ENCODE data around the gene SIGLEC8. TPM values are rescaled to one million over a fixed set of nuclear protein-coding genes. Genes with fewer than 3 reads are reported as not detected.
"Not testable (repeated sequence)": the region's sequence is repeated elsewhere in the genome, so short reads cannot be mapped to it uniquely, and the experiment has no call there.

Gene SIGLEC8
- total and polyA plus RNA-seq, 4 donors: 2.0 to 4.7 (median 3.7) TPM

DNA sequence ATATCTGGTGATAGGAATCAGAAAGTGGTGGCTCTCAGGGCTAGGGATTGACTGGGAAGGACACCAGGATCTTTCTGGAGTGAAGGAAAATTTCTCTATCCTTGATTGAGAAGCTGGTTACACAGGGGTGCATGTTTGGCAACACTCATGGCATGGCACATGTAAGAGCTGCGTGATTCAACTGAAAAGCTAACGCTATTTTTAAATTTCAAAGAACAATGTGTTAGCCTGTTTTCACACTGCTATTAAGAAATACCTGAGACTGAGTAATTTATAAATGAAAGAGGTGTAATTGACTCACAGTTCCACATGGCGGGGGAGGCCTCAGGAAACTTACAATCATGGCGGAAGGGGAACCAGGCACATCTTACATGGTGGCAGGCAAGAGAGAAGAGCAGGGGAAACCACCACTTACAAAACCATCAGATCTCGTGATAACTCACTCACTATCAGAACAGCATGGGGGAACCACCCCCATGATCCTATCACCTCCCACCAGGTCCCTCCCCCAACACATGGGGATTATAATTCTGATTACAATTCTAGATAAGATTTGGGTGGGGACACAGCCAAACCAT, 7.4 kb downstream of the SIGLEC8 start:
- Histone ChIP-seq H3K4me1 (ENCODE audit: control insufficient read depth, insufficient read depth, low read length) (no peaks in the 10 kb centered on the region), H3K27me3 (ENCODE audit: control insufficient read depth, insufficient read depth, low read length) (no peaks in the 10 kb centered on the region), H3K27ac (ENCODE audit: low read depth, low read length) (no peak overlapping the region), H3K4me3 (ENCODE audit: low read depth, low read length) (no peak overlapping the region), H3K36me3 (ENCODE audit: control insufficient read depth, insufficient read depth, low read length) (no peaks in the 10 kb centered on the region), H3K9me3 (ENCODE audit: control insufficient read depth, insufficient read depth, low read length) (no peaks in the 10 kb centered on the region)
- 100% methylated on average over 1 of the region's 5 CpGs for WGBS (ENCODE audit: insufficient coverage)
- no peak for DNase-seq (ENCODE audit: low read depth in 4 of 6, low spot score in 6 of 6)

DNA sequence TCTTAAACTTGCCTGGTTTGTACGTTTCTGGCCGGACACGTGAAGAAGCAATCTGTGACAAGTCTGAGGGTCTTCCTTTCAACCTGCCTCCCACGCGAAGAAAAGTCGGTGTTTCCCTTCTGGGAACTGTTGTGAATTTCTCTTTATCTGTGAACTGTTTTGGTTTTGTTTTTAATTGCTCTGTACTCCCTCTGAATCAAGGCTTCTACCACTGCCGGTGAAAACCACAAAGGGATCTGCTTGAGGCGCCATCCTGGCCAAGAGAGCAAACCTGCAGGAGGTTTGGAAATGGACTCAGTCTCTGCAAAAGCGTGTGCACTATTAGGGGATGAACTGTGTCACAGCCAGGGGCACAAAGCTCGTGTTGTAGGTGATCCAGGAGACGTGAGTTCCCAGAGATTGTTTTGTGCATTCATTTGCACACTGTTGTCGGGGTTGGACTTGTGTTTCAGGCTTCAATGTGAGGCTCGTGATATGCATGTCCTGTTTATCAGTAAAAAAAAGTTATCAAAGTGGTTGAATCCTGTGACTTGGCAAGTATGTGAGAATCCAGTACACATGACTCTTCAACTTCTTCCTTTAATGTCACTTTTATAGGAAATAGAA, 9.7 kb downstream of the SIGLEC8 start:
- Histone ChIP-seq H3K4me3 (ENCODE audit: low read depth, low read length) (no peak overlapping the region), H3K36me3 (ENCODE audit: control insufficient read depth, insufficient read depth, low read length) (no peaks in the 10 kb centered on the region), H3K27ac (ENCODE audit: low read depth, low read length) (no peak overlapping the region), H3K27me3 (ENCODE audit: control insufficient read depth, insufficient read depth, low read length) (no peaks in the 10 kb centered on the region), H3K4me1 (ENCODE audit: control insufficient read depth, insufficient read depth, low read length) (no peaks in the 10 kb centered on the region), H3K9me3 (ENCODE audit: control insufficient read depth, insufficient read depth, low read length) (no peaks in the 10 kb centered on the region)
- no peak for DNase-seq (ENCODE audit: low read depth in 4 of 6, low spot score in 6 of 6)
- 52% methylated on average over 10 of the region's 13 CpGs for WGBS (ENCODE audit: insufficient coverage)

DNA sequence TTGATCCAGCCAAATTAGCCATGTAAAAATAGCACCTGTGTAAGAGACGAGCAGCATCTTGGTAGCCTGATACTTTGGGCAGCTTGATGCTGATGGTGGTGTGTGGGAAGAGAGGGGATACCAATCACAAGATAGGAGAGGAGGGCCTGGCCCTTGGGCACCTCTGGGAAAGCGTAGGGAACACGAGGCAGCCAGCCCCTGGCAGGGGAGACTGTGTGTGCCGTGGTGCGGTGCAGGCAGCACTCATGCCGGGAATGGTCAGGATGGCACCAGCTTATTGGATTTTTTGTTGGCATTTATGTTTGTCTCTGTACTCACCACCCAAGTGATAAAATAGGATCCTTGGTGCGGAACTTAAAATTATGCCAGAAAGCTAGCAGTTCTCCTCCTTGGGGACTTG, 10.2 kb downstream of the SIGLEC8 start:
- Histone ChIP-seq H3K9me3 (ENCODE audit: control insufficient read depth, insufficient read depth, low read length) (no peaks in the 10 kb centered on the region), H3K4me1 (ENCODE audit: control insufficient read depth, insufficient read depth, low read length) (no peaks in the 10 kb centered on the region), H3K36me3 (ENCODE audit: control insufficient read depth, insufficient read depth, low read length) (no peaks in the 10 kb centered on the region), H3K27me3 (ENCODE audit: control insufficient read depth, insufficient read depth, low read length) (no peaks in the 10 kb centered on the region), H3K27ac (ENCODE audit: low read depth, low read length) (no peak overlapping the region), H3K4me3 (ENCODE audit: low read depth, low read length) (no peak overlapping the region)
- no peak for DNase-seq (ENCODE audit: low read depth in 4 of 6, low spot score in 6 of 6)
- WGBS (ENCODE audit: insufficient coverage): 77% methylated on average over 4 of the region's 7 CpGs

DNA sequence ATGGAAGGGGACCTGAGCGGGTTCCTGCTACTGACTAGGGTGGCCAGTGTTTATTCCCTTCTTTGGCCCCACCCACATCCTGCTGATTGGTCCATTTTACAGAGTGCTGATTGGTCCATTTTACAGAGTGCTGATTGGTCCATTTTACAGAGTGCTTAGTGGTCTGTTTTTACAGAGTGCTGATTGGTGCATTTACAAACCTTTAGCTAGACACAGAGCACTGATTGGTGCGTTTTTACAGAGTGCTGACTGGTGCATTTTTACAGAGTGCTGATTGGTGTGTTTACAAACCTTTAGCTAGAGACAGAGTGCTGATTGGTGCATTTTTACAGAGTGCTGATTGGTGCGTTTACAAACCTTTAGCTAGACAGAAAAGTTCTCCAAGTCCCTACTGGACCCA, 10.7 kb downstream of the SIGLEC8 start:
- DNase-seq (ENCODE audit: low read depth in 4 of 6, low spot score in 6 of 6); H3K36me3 ChIP-seq (ENCODE audit: control insufficient read depth, insufficient read depth, low read length); H3K4me3 ChIP-seq (ENCODE audit: low read depth, low read length); H3K27me3 ChIP-seq (ENCODE audit: control insufficient read depth, insufficient read depth, low read length); H3K27ac ChIP-seq (ENCODE audit: low read depth, low read length); H3K9me3 ChIP-seq (ENCODE audit: control insufficient read depth, insufficient read depth, low read length); H3K4me1 ChIP-seq (ENCODE audit: control insufficient read depth, insufficient read depth, low read length): not testable (repeated sequence)
- WGBS (ENCODE audit: insufficient coverage): 93% methylated on average over 2 of the region's 3 CpGs

DNA sequence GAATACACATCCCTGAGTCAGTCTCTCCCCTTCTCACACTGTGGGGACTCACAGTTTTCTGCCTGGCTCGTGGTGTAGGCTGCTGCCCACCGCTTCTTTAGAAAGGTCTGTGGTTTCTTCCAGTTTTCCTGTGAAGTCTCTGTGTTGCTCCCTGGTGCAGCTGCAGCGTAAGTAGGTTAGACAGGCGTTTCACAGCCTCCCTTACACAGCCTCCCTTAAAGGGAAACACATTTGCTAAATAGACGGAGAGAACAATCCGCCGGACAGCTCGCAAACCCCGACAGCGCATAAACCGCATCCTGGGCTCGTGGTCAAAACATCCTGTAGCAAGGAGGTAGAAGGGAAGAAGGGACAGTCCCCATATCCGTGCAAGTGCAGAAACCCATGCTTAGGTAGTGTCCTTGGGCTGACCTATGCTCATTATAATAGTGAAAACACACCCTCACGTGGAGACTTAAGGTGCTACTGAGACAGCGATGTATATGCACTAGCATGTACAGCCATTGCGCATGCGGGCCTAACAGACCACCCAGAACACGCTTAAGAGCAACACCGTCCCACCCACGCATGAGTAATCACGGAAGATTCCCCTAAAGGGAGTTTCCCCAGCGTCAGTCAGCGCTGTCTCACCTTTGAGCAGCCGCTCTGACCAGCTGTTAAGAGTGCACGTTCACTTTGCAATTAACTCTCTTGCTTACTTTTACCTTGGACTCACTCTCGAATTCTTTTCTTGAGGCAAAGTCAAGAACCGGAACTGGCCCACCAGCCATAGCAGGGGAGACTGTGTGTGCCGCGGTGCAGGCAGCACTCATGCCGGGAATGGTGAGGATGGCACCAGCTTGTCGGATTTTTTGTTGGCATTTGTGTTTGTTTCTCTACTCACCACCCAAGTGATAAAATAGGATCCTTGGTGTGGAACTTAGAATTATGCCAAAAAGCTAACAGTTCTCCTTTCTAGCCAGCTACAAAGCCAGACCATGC, 16.6 kb downstream of the SIGLEC8 start:
- H3K4me3 ChIP-seq (ENCODE audit: low read depth, low read length): no peak overlapping the region

DNA sequence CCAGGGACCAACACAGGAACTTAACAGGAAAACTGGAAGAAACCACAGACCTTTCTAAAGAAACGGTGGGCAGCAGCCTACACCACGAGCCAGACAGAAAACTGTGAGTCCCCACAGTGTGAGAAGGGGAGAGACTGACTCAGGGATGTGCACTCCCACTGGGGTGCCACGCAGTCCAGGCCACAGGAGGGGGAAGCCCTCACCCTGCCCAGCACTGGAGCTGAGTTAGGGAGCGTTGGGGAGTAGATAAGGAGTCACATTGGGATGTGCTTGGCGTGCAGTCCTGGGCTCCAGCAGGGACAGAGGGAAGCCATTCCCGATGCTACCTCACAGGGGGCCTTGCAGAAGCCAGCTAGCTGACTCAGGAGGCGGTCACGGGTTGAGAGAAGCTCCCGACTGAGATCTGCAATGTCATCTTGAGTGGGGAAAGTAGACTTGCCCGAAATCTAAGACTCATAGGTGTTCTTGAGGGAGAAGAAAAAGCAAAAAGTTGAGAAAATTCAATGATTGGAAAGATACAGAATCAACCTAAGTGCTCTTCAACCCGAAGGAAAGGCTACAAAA, 17.3 kb downstream of the SIGLEC8 start:
- no peaks in the 10 kb centered on the region for H3K4me1 ChIP-seq (ENCODE audit: control insufficient read depth, insufficient read depth, low read length)
- H3K9me3 ChIP-seq (ENCODE audit: control insufficient read depth, insufficient read depth, low read length): no peaks in the 10 kb centered on the region
- no peak for DNase-seq (ENCODE audit: low read depth in 4 of 6, low spot score in 6 of 6)
- no peak overlapping the region for H3K4me3 ChIP-seq (ENCODE audit: low read depth, low read length)
- no peak overlapping the region for H3K27ac ChIP-seq (ENCODE audit: low read depth, low read length)
- H3K27me3 ChIP-seq (ENCODE audit: control insufficient read depth, insufficient read depth, low read length): peaks cover 4% of the 10 kb centered on the region
- WGBS (ENCODE audit: insufficient coverage): 53% methylated on average over 9 of the region's 11 CpGs
- H3K36me3 ChIP-seq (ENCODE audit: control insufficient read depth, insufficient read depth, low read length): no peaks in the 10 kb centered on the region

More for the DNA sequence above, 16.6 kb downstream of the SIGLEC8 start:
- Histone ChIP-seq H3K4me1 (ENCODE audit: control insufficient read depth, insufficient read depth, low read length) (no peaks in the 10 kb centered on the region), H3K27ac (ENCODE audit: low read depth, low read length) (no peak overlapping the region), H3K27me3 (ENCODE audit: control insufficient read depth, insufficient read depth, low read length) (peaks cover 4% of the 10 kb centered on the region), H3K9me3 (ENCODE audit: control insufficient read depth, insufficient read depth, low read length) (no peaks in the 10 kb centered on the region), H3K36me3 (ENCODE audit: control insufficient read depth, insufficient read depth, low read length) (no peaks in the 10 kb centered on the region)
- no peak for DNase-seq (ENCODE audit: low read depth in 4 of 6, low spot score in 6 of 6)
- 70% methylated on average over 18 of the region's 31 CpGs for WGBS (ENCODE audit: insufficient coverage)

DNA sequence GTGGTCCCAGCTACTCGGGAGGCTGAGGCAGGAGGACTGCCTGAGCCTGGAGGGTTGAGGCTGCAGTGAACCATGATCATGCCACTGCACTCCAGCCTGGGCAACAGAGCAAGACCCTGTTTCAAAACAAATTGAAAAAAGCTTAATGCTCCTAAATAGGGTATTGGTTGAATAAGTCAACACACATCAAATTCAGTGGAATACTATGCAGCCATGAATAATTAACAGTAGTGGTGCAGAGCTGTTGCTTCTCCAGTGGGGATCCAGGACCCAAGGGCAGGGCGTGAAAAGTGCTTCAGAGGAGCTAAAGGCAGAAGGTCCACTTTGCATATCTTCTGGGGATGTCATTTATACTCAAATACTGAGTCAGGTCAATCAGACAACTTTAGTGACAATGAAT, 18.2 kb downstream of the SIGLEC8 start:
- no peak for DNase-seq (ENCODE audit: low read depth in 4 of 6, low spot score in 6 of 6)
- no peaks in the 10 kb centered on the region for H3K36me3 ChIP-seq (ENCODE audit: control insufficient read depth, insufficient read depth, low read length)
- no peaks in the 10 kb centered on the region for H3K9me3 ChIP-seq (ENCODE audit: control insufficient read depth, insufficient read depth, low read length)
- H3K4me1 ChIP-seq (ENCODE audit: control insufficient read depth, insufficient read depth, low read length): no peaks in the 10 kb centered on the region
- WGBS (ENCODE audit: insufficient coverage): 88% methylated on average over 2 of the region's 2 CpGs
- no peak overlapping the region for H3K27ac ChIP-seq (ENCODE audit: low read depth, low read length)
- H3K4me3 ChIP-seq (ENCODE audit: low read depth, low read length): no peak overlapping the region
- peaks cover 4% of the 10 kb centered on the region for H3K27me3 ChIP-seq (ENCODE audit: control insufficient read depth, insufficient read depth, low read length)

DNA sequence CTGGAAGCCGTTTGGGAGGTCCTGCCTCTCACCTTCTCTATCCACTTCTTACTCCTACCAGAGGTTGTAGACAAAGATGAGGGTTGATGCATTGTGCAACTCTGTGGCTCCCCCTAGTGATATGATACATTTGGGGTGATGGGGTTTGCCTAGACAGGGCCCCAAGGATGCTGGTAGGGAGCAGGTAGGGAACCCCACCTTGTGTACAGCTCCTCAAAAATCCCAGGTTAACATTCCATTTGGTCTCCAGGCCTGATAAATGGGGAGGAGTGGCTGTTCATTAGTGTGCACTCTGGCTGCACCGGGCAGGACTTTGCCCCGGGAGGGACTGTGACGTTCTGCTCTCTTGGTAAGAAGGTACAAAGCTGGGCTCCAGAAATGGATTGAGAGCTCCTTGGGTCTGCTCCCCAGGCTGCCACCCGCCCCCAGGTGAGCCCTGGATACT, 19.2 kb downstream of the SIGLEC8 start:
- H3K4me1 ChIP-seq (ENCODE audit: control insufficient read depth, insufficient read depth, low read length): no peaks in the 10 kb centered on the region
- H3K4me3 ChIP-seq (ENCODE audit: low read depth, low read length): no peak overlapping the region
- peaks cover 4% of the 10 kb centered on the region for H3K27me3 ChIP-seq (ENCODE audit: control insufficient read depth, insufficient read depth, low read length)
- no peak for DNase-seq (ENCODE audit: low read depth in 4 of 6, low spot score in 6 of 6)
- no peaks in the 10 kb centered on the region for H3K9me3 ChIP-seq (ENCODE audit: control insufficient read depth, insufficient read depth, low read length)
- WGBS (ENCODE audit: insufficient coverage): 78% methylated on average over 4 of the region's 5 CpGs
- H3K27ac ChIP-seq (ENCODE audit: low read depth, low read length): no peak overlapping the region
- no peaks in the 10 kb centered on the region for H3K36me3 ChIP-seq (ENCODE audit: control insufficient read depth, insufficient read depth, low read length)

DNA sequence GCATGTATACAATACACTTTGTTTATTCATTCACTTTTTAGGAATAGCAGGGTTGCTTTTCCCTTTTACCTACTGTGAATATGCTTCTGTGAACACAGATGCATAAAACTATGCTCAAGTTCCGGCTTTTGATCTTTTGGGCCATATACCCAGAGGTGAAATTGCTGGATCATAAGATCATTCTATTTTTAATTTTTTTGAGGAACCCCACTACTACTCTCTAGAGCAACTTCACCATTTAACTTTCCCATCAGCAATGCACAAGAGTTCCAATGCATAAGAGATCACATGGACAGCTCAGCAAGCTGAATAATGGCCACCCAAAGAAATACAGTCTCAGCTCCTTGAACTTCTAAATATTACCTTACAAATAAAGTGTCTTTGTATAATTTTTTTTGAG, 23.8 kb downstream of the SIGLEC8 start:
- Histone ChIP-seq H3K9me3 (ENCODE audit: control insufficient read depth, insufficient read depth, low read length) (no peaks in the 10 kb centered on the region), H3K36me3 (ENCODE audit: control insufficient read depth, insufficient read depth, low read length) (no peaks in the 10 kb centered on the region), H3K4me1 (ENCODE audit: control insufficient read depth, insufficient read depth, low read length) (no peaks in the 10 kb centered on the region), H3K27ac (ENCODE audit: low read depth, low read length) (no peak overlapping the region), H3K4me3 (ENCODE audit: low read depth, low read length) (no peak overlapping the region), H3K27me3 (ENCODE audit: control insufficient read depth, insufficient read depth, low read length) (peaks cover 2% of the 10 kb centered on the region)
- DNase-seq (ENCODE audit: low read depth in 4 of 6, low spot score in 6 of 6): no peak
- WGBS (ENCODE audit: insufficient coverage): no CpG with 5 or more reads among the region's 1 CpG

Data from spinal cord (tissue), 10 donors.